B cell (primary cell): ENCODE measurements around the gene HS6ST2. TPM values are rescaled to one million over a fixed set of nuclear protein-coding genes. Genes with fewer than 3 reads are reported as not detected.

Source experiments
- ATAC-seq: fragments of 200-7000 bp; cut with Tn5 transposase; one replicate; pipeline ENCODE4 v1.10.0; 2021; ENCODE audit warnings: low read depth, mild to moderate bottlenecking, moderate number of reproducible peaks, moderate library complexity
- CTCF ChIA-PET: fragments of 350-600 bp; sonication (Branson Sonifier 250); formaldehyde crosslinking; loops from one replicate; lab custom pipeline; 2021; ENCODE audit warnings: antibody characterized with exemption, inconsistent platforms; lab: Charles Lee
- POLR2A ChIA-PET: fragments of 350-600 bp; sonication (Branson Sonifier 250); formaldehyde crosslinking; loops from one replicate; lab custom pipeline; 2021; ENCODE audit warnings: antibody characterized with exemption; lab: Charles Lee
- DNase-seq: peaks from one replicate; pipeline ENCODE4 v3.0.0; 2013
- H2AFZ ChIP-seq: 2 replicates; pipeline ENCODE4 v1.6.1; 2012; ENCODE audit warnings: mild to moderate bottlenecking, low read depth, low read length; ENCODE audit not compliant: insufficient read depth, poor library complexity, severe bottlenecking
- H3K27ac ChIP-seq, 2 donors: 1 replicate in 1 of 2; 2 replicates in 1 of 2; pipeline ENCODE4 v1.5.1; 2012 to 2013; ENCODE audit warnings: low read length in 2 of 2, mild to moderate bottlenecking in 2 of 2, moderate library complexity in 1 of 2
- H3K27me3 ChIP-seq, 4 experiments: fragments of 200-600 bp in 1 of 4; sonication (generic) in 1 of 4; replicated peaks in 1 of 4; 1 replicate in 2 of 4; 2 replicates in 2 of 4; pipeline versions ENCODE4 v1.6.1 to v1.7.0; 2013 to 2016; ENCODE audit warnings: low read length in 3 of 4, mild to moderate bottlenecking in 2 of 4, mixed read lengths in 1 of 4, moderate library complexity in 1 of 4; ENCODE audit not compliant: insufficient read depth in 4 of 4, control insufficient read depth in 3 of 4; ENCODE audit errors: control extremely low read depth in 1 of 4
- H3K36me3 ChIP-seq, 2 experiments: replicated peaks in 1 of 2; 1 replicate in 1 of 2; 2 replicates in 1 of 2; pipeline versions ENCODE4 v1.6.1 to v1.7.1; 2013; ENCODE audit warnings: low read length in 1 of 2; ENCODE audit not compliant: insufficient read depth in 2 of 2, control insufficient read depth in 1 of 2; ENCODE audit errors: control extremely low read depth in 1 of 2, extremely low read depth in 1 of 2
- H3K4me1 ChIP-seq, 2 donors: fragments of 200-600 bp in 1 of 2; sonication (generic) in 1 of 2; 1 replicate in 1 of 2; 2 replicates in 1 of 2; pipeline versions ENCODE4 v1.5.1 to v1.6.1; 2013 to 2017; ENCODE audit warnings: low read length in 2 of 2; ENCODE audit not compliant: control insufficient read depth in 2 of 2, insufficient read depth in 2 of 2
- H3K4me2 ChIP-seq: replicated peaks from 2 replicates; pipeline ENCODE3; 2012; ENCODE audit warnings: mild to moderate bottlenecking, low read depth, low read length; ENCODE audit not compliant: poor library complexity, severe bottlenecking
- H3K4me3 ChIP-seq, 5 experiments: fragments of 200-600 bp in 1 of 5; sonication (generic) in 1 of 5; 1 replicate in 3 of 5; 2 replicates in 2 of 5; pipeline versions ENCODE4 v1.5.1 to v1.7.0; 2011 to 2016; ENCODE audit warnings: low read length in 4 of 5, mild to moderate bottlenecking in 4 of 5, low read depth in 2 of 5, control low read depth in 1 of 5, moderate library complexity in 1 of 5; ENCODE audit not compliant: insufficient read depth in 1 of 5; ENCODE audit errors: control extremely low read depth in 1 of 5, extremely low read depth in 1 of 5
- H3K79me2 ChIP-seq: fragments of 200-600 bp; sonication (generic); one replicate; pipeline ENCODE4 v1.6.0; 2016; ENCODE audit warnings: low read length; ENCODE audit not compliant: control insufficient read depth, insufficient read depth
- H3K9ac ChIP-seq: fragments of 200-600 bp; sonication (generic); 2 replicates; pipeline ENCODE4 v1.6.1; 2017; ENCODE audit warnings: mild to moderate bottlenecking, low read length, moderate library complexity
- H3K9me3 ChIP-seq, 3 donors: one replicate each; pipeline versions ENCODE4 v1.6.1 to v1.7.1; 2013; ENCODE audit warnings: low read length in 2 of 3; ENCODE audit not compliant: control insufficient read depth in 2 of 3, insufficient read depth in 1 of 3; ENCODE audit errors: control extremely low read depth in 1 of 3
- H4K20me1 ChIP-seq: 2 replicates; pipeline ENCODE4 v1.6.0; 2012; ENCODE audit warnings: mild to moderate bottlenecking, low read length; ENCODE audit not compliant: insufficient read depth, control insufficient read depth, poor library complexity, severe bottlenecking
- H3K27ac Mint-ChIP-seq: one replicate; pipeline ENCODE4 v1.8.0; 2021; ENCODE audit warnings: mixed read lengths
- H3K27me3 Mint-ChIP-seq: one replicate; pipeline ENCODE4 v1.8.0; 2021; ENCODE audit warnings: mixed read lengths
- H3K4me1 Mint-ChIP-seq: one replicate; pipeline ENCODE4 v1.8.0; 2021; ENCODE audit warnings: mixed read lengths
- H3K4me3 Mint-ChIP-seq: one replicate; pipeline ENCODE4 v1.8.0; 2021; ENCODE audit warnings: mixed read lengths
- H3K9me3 Mint-ChIP-seq: one replicate; pipeline ENCODE4 v1.8.0; 2022; ENCODE audit warnings: mixed read lengths; ENCODE audit not compliant: insufficient read depth
- CTCF ChIP-seq: fragments of 200-600 bp; IDR thresholded peaks from one replicate; pipeline ENCODE4 v1.8.0; 2022; ENCODE audit warnings: antibody characterized with exemption, mild to moderate bottlenecking
- EZH2 ChIP-seq: IDR thresholded peaks from 2 replicates; pipeline ENCODE4 v1.6.1; 2012; ENCODE audit warnings: borderline replicate concordance, low read depth, mild to moderate bottlenecking, moderate library complexity, low read length; ENCODE audit not compliant: insufficient read depth, poor library complexity, severe bottlenecking
- WGBS: methylation state at CpG from one replicate; pipeline ENCODE4 v1.1.5; 2013; ENCODE audit warnings: missing lambda C conversion rate; ENCODE audit not compliant: insufficient coverage; 5-methylcytosine and 5-hydroxymethylcytosine counted together
- intact Hi-C: fragments of 100-400 bp; cut with micrococcal nuclease; formaldehyde crosslinking; loops from one replicate; pipeline ENCODE4 v1.10.0; 2022
- polyA plus RNA-seq: library from polyadenylated mRNA; depleted of rRNA; stranded (reverse); fragments of >200 nt; gene quantifications from 2 replicates; pipeline ENCODE4 v1.2.3, GENCODE V29; 2012
- total RNA-seq, 2 donors: library from RNA; stranded (reverse); fragments of 120-200 nt in 1 of 2; gene quantifications; 1 replicate in 1 of 2; 2 replicates in 1 of 2; pipeline versions ENCODE4 v1.2.3 to v1.2.4, GENCODE V29; 2013 to 2022

The HS6ST2 gene
- total and polyA plus RNA-seq, 2 donors (not counting 1 experiment from before 2014, with no cell fraction given), result not detected

GRCh38 chrX:132853040-132853439 lies 105.4 kb downstream of the HS6ST2 start:
- no peaks in the 10 kb centered on the region for H4K20me1 ChIP-seq
- H3K4me1 ChIP-seq, result no peaks in the 10 kb centered on the region
- POLR2A ChIA-PET, result no interaction called here
- no peaks in the 10 kb centered on the region for H3K27me3 Mint-ChIP-seq
- DNase-seq (no peak), ATAC-seq (no peak)
- H3K27me3 ChIP-seq, result no peaks in the 10 kb centered on the region
- no peak overlapping the region for H3K27ac Mint-ChIP-seq
- H3K9me3 ChIP-seq, result no peaks in the 10 kb centered on the region
- intact Hi-C loops, result no loop called here
- no peak overlapping the region for H3K4me2 ChIP-seq
- H2AFZ ChIP-seq, result no peak overlapping the region
- no peaks in the 10 kb centered on the region for H3K79me2 ChIP-seq
- CTCF ChIA-PET, result no interaction called here
- no peaks in the 10 kb centered on the region for H3K9me3 Mint-ChIP-seq
- no peak overlapping the region for H3K9ac ChIP-seq
- H3K4me3 Mint-ChIP-seq, result no peak overlapping the region
- no peaks in the 10 kb centered on the region for H3K36me3 ChIP-seq
- no peak for TF ChIP-seq EZH2
- TF ChIP-seq CTCF, result no peak
- no peak overlapping the region for H3K4me3 ChIP-seq
- WGBS, result no CpG with 5 or more reads among the region's 3 CpGs
- no peaks in the 10 kb centered on the region for H3K4me1 Mint-ChIP-seq
- H3K27ac ChIP-seq, result no peak overlapping the region

GRCh38 chrX:132848296-132848970 lies 110.0 kb downstream of the HS6ST2 start:
- Histone ChIP-seq H3K4me2 (no peak overlapping the region), H3K27ac (no peak overlapping the region), H3K79me2 (no peaks in the 10 kb centered on the region), H3K9ac (no peak overlapping the region), H3K4me1 (no peaks in the 10 kb centered on the region), H3K9me3 (no peaks in the 10 kb centered on the region), H3K36me3 (no peaks in the 10 kb centered on the region), H3K4me3 (no peak overlapping the region), H4K20me1 (no peaks in the 10 kb centered on the region), H3K27me3 (no peaks in the 10 kb centered on the region), H2AFZ (no peak overlapping the region)
- intact Hi-C loops, result no loop called here
- no peak overlapping the region for H3K4me3 Mint-ChIP-seq
- CTCF ChIA-PET, result no interaction called here
- WGBS, result 100% methylated on average over 1 of the region's 6 CpGs
- H3K4me1 Mint-ChIP-seq, result no peaks in the 10 kb centered on the region
- no peak for ATAC-seq
- no peak for DNase-seq
- H3K9me3 Mint-ChIP-seq, result no peaks in the 10 kb centered on the region
- peaks cover 4% of the 10 kb centered on the region for H3K27me3 Mint-ChIP-seq
- no peak overlapping the region for H3K27ac Mint-ChIP-seq
- TF ChIP-seq EZH2, result no peak
- POLR2A ChIA-PET, result no interaction called here
